ENCODE results near the gene TAF1C.

DNA sequence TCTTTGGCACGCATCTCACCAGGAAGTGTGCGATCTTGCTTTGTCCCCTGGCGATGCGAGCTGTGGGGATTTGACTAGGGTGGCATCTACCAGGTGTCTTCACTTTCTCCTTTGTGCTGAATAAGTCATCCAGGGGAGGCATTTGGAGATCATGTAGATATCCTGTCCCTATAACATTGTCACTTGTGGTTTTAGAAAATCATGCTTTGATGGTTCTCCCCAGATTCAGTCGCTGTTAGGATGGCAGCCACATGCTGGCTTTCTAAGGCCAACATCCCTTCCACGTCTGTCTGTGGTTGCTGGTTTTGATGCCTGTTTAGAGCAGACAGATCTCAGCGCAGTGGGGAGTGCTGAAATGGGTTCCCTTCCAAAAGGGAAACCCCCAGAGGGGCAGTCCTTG is 6.6 kb upstream of the TAF1C start:
- TF ChIP-seq, protein P1, sequence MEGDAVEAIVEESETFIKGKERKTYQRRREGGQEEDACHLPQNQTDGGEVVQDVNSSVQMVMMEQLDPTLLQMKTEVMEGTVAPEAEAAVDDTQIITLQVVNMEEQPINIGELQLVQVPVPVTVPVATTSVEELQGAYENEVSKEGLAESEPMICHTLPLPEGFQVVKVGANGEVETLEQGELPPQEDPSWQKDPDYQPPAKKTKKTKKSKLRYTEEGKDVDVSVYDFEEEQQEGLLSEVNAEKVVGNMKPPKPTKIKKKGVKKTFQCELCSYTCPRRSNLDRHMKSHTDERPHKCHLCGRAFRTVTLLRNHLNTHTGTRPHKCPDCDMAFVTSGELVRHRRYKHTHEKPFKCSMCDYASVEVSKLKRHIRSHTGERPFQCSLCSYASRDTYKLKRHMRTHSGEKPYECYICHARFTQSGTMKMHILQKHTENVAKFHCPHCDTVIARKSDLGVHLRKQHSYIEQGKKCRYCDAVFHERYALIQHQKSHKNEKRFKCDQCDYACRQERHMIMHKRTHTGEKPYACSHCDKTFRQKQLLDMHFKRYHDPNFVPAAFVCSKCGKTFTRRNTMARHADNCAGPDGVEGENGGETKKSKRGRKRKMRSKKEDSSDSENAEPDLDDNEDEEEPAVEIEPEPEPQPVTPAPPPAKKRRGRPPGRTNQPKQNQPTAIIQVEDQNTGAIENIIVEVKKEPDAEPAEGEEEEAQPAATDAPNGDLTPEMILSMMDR (IDR thresholded peaks at IDR 0.05; ENCODE audit: control extremely low read depth in 1 of 3, insufficient read depth in 1 of 3, low read depth in 1 of 3, low read length in 3 of 3): no peak
- no peak for TF ChIP-seq NRF1 (IDR thresholded peaks at IDR 0.05; ENCODE audit: low read depth, low read length)
- no peak for TF ChIP-seq CEBPB (IDR thresholded peaks at IDR 0.05; ENCODE audit: low read depth, low read length)
- no peak for TF ChIP-seq SRF (IDR thresholded peaks at IDR 0.05; ENCODE audit: low read depth, low read length)
